ENCODE measurements around the gene NR6A1. TPM values are rescaled to one million over a fixed set of nuclear protein-coding genes. Genes with fewer than 3 reads are reported as not detected.

NR6A1 gene
- total RNA-seq, 1 experiment from 2014 or later = 0.77 TPM

GRCh38 chr9:124799274-124800006 lies 28.3 kb upstream of the NR6A1 start:
- Histone ChIP-seq H2AFZ (ENCODE audit: low read length) (no peak overlapping the region), H3K79me2 (ENCODE audit: low read length) (no peaks in the 10 kb centered on the region), H3K36me3 (ENCODE audit: low read depth, low read length) (no peaks in the 10 kb centered on the region), H3F3A (ENCODE audit: low read length, unreplicated experiment) (no peaks in the 10 kb centered on the region), H3K4me1 (ENCODE audit: insufficient read depth, low read length) (no peaks in the 10 kb centered on the region), H3K4me2 (ENCODE audit: low read length) (no peak overlapping the region), H3K9me2 (replicated peaks; ENCODE audit: low read length) (no peaks in the 10 kb centered on the region), H3K9ac (ENCODE audit: low read length) (no peak overlapping the region), H3K27ac (ENCODE audit: low read length) (no peak overlapping the region), H3K9me3 (ENCODE audit: low read length) (no peaks in the 10 kb centered on the region), H3K27me3 (ENCODE audit: low read length) (no peaks in the 10 kb centered on the region), H4K20me1 (ENCODE audit: low read length) (no peaks in the 10 kb centered on the region), H3K4me3 (ENCODE audit: low read length) (no peak overlapping the region)
- BruUV-seq (replicated peaks) = no TSS peak
- ATAC-seq (no peak), DNase-seq (no peak)
- no peak for TF ChIP-seq EZH2 (IDR thresholded peaks at IDR 0.05; ENCODE audit: low read length, unreplicated experiment)
- no peak for TF ChIP-seq EZH2phosphoT487 (IDR thresholded peaks at IDR 0.05; ENCODE audit: borderline replicate concordance, low read length)
- no peak for TF ChIP-seq CTCF (conservative IDR thresholded peaks at IDR 0.05; ENCODE audit: low read depth, low read length)
- intact Hi-C loops (cut with micrococcal nuclease) = no loop called here
- CTCF ChIA-PET = interaction anchor here (0.5 kb wide), 1 partner anchor 54 kb away, joined by 3 read pairs; no protein-coding TSS in a partner anchor
- POLR2A ChIA-PET (ENCODE audit: unreplicated experiment) = no interaction called here

GRCh38 chr9:124797343-124798103 lies 26.4 kb upstream of the NR6A1 start:
- CTCF ChIA-PET = interaction anchor here (0.9 kb wide), 1 partner anchor 22 kb away, joined by 4 read pairs; no protein-coding TSS in a partner anchor
- no peaks in the 10 kb centered on the region for H3K27me3 ChIP-seq (ENCODE audit: low read length)
- no peaks in the 10 kb centered on the region for H3K9me2 ChIP-seq (replicated peaks; ENCODE audit: low read length)
- no peak overlapping the region for H3K27ac ChIP-seq (ENCODE audit: low read length)
- no peaks in the 10 kb centered on the region for H3K36me3 ChIP-seq (ENCODE audit: low read depth, low read length)
- no peak overlapping the region for H3K4me3 ChIP-seq (ENCODE audit: low read length)
- no peak overlapping the region for H2AFZ ChIP-seq (ENCODE audit: low read length)
- H3K9me3 ChIP-seq (ENCODE audit: low read length) = no peaks in the 10 kb centered on the region
- H3K79me2 ChIP-seq (ENCODE audit: low read length) = no peaks in the 10 kb centered on the region
- no TSS peak for BruUV-seq (replicated peaks)
- no peak for ATAC-seq
- POLR2A ChIA-PET (ENCODE audit: unreplicated experiment) = interaction anchor here (0.6 kb wide), 1 partner anchor 13 kb away, joined by 3 read pairs; no protein-coding TSS in a partner anchor
- no peaks in the 10 kb centered on the region for H3F3A ChIP-seq (ENCODE audit: low read length, unreplicated experiment)
- no peak for DNase-seq
- H3K9ac ChIP-seq (ENCODE audit: low read length) = no peak overlapping the region
- no peak overlapping the region for H3K4me2 ChIP-seq (ENCODE audit: low read length)
- no peaks in the 10 kb centered on the region for H4K20me1 ChIP-seq (ENCODE audit: low read length)
- H3K4me1 ChIP-seq (ENCODE audit: insufficient read depth, low read length) = no peaks in the 10 kb centered on the region
- TF ChIP-seq EZH2 (IDR thresholded peaks at IDR 0.05; ENCODE audit: low read length, unreplicated experiment) = no peak
- no peak for TF ChIP-seq CTCF (conservative IDR thresholded peaks at IDR 0.05; ENCODE audit: low read depth, low read length)
- TF ChIP-seq EZH2phosphoT487 (IDR thresholded peaks at IDR 0.05; ENCODE audit: borderline replicate concordance, low read length) = no peak
- intact Hi-C loops (cut with micrococcal nuclease) = no loop called here
